HG03442 (cell line): ENCODE results near the gene CCDC126.
A peak's percentile ranks its signal among the peaks of the same experiment; 100 is the strongest.
"Not testable (repeated sequence)": the region's sequence is repeated elsewhere in the genome, so short reads cannot be mapped to it uniquely, and the experiment has no call there.

Experiments
- ATAC-seq: cut with Tn5 transposase; IDR thresholded peaks from one replicate; pipeline ENCODE4 v1.9.1; 2021; ENCODE audit warnings: mild to moderate bottlenecking, moderate library complexity; ENCODE audit not compliant: unreplicated experiment

The CCDC126 gene

GRCh38 chr7:23622506-23622925 lies 25.3 kb downstream of the CCDC126 start:
- no peak for ATAC-seq

GRCh38 chr7:23628370-23628769 lies 31.2 kb downstream of the CCDC126 start:
- ATAC-seq, result no peak

- no peak for ATAC-seq
Observed at GRCh38 chr7:23633417-23633816, 36.2 kb downstream of the CCDC126 start.

- no peak for ATAC-seq
Observed at GRCh38 chr7:23645822-23646221, 48.6 kb downstream of the CCDC126 start.

- ATAC-seq, result no peak
Observed at GRCh38 chr7:23653942-23654341, 56.8 kb downstream of the CCDC126 start.

- no peak for ATAC-seq
Observed at GRCh38 chr7:23654508-23654907, 57.3 kb downstream of the CCDC126 start.

DNA sequence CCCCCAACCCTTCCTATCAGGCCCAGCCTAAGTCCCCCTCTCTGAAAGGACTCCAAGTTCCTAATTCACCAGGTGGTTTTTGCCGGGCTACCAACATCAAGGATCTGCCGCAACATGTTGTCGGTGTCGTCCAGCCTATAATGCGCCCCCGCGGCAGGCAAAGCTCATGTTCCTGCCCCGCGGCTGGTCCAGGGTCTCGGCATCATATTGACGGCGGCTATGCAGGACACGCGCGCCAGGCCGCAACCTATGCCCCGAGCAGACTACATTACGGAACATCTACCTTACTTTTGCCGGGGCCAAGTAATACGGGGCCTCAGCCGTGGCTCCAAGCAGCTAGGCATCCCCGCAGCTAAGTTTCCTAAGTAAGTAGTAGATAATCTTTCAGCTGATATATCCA lies 58.3 kb downstream of the CCDC126 start:
- no peak for ATAC-seq

DNA sequence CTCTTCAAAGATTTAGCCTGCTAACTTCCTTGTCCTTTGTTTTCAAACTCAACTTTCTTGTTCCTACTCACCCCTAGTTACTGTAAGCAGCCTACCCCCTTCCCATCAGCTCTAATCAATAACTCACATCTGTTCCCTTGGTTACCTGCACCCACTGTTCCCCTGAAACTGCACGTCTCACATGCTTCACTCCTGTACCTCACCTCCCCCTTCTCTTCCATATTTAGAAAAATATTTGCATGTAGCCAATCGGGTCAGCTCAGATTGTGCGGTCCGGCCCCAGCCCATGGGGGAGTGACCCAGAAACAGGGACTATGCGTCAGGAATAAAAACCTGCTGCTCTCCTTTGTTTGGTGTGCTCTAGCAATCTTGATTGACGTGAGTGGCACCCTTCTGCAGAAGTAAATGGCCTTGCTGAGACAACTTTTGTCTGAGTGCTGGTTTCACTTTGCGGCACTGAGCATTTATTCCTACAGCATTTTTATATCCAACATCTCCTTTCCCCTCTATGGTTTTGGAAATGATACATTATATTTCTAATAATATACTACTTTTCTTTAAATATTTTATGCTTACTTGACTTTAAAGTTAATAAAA lies 61.7 kb downstream of the CCDC126 start:
- ATAC-seq, result no peak

DNA sequence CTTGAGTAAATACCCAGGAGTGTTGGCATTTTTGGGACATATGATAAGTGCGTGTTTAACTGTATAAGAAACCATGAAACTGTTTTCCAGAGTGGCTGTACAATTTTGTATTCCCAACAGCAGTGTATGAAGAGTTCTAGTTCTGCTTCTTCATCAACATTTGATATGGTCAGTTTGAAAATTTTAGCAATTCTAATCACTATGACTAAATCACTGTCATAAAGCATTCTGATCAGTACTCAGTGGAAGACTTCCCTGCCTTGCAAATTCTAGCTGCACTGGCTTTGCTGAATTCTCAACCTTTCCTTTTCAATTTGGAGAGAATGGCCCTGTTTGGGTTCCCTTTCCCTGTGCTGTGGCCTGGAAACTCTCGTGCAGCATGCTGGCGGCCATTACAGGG lies 64.2 kb downstream of the CCDC126 start:
- no peak for ATAC-seq

- ATAC-seq, result no peak
Observed at GRCh38 chr7:23662124-23662983, 65.2 kb downstream of the CCDC126 start.

- ATAC-seq, result no peak
Observed at GRCh38 chr7:23662984-23663313, 65.8 kb downstream of the CCDC126 start.

DNA sequence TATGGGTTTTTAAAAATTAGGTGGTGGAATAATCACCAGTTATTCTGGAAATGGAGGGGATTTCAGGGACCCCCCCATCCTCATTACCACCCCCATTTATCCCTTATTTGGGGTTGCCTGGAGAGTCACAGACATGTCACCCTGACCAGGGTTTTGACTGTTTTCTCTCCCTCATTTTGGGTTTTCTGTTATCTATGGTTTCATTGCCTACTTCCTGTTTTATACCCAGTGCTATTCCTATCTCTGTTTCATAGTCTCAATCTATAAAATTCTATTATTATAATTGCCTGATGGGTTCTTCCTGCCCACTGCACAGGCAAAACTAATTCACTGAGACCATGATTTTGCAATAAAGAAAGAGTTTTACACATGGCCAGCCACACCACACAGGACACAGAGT lies 66.9 kb downstream of the CCDC126 start:
- ATAC-seq, result no peak

- ATAC-seq, result no peak
Observed at GRCh38 chr7:23672033-23672432, 74.9 kb downstream of the CCDC126 start.

DNA sequence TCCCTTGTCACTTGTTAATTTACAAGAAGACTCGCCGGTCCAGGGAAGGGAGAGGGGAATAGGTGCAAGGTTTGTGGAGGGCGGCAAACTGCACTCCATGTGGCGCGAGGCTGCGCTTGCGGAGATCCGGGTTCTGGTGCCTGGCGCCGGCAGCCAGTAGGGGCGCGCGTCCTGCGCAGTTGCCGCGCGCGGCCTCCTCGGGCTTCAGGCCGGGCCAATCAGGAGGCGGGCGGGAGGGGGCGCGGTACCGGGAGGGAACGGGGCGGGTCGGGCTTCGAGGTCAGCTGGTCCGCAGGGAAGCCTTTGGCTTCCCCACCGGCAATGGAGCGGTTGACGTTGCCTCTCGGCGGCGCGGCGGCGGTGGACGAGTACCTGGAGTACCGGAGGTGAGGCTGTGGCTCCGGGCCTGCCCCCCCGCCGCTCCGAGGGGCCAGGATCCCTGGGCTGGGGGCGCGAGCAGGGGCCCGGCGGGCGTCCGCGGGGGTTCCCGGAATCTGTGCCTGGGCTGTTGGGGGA lies 82.8 kb downstream of the CCDC126 start, which contains the start of gene FAM221A:
Gene FAM221A, plus strand, starts transcription at position 302 of the 516 bp plus-strand sequence. Its CDS starts 20 bp downstream, at position 322.
- peak; percentile 93 for ATAC-seq

DNA sequence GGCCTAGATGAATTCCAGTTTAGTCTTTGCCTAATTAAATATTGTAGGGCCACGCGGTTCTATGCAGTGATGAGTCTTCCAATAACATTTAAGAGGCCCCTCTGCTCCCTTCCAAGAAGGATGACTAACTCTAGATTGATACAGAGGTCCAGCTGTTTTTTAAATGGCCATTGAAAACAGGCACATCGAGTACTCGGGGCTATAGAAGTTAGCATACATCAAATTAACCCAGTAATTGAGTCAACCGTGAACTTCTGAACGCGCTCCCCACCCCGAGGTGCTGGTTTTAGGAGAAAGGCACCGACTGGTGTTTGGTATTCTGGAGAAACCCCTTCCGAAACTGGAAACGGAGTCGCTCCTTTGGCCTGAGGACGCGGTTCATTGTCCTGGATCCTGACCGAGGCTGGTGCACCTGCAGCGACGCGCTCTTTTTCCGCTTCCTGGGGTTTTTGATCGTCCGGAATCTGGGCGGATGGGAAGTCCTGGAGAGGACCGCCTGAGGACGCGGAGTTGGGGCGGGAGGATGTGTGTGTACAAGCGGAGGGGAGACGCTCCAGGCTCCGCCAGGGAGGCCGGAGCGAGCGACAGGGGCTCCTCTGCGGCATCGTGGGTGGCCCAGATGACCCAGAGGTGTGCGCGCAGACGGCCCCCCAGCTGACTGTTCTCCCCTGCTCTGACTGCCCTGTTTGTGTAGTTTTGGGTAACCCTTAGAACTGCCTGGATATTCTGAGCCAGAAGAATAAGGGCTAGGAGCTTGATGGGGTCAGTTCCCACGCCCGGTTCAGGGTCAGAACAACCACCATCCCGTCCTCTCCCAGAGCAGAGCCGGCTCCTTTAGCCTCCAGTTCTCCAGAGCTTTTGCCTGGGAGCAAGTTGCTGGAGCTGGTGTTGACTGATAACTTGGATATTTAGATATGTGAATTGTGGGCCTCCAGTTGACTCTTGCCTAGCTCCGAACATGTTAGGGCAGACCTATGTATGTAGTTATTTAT lies 83.5 kb downstream of the CCDC126 start:
- peak; percentile 44 for ATAC-seq

DNA sequence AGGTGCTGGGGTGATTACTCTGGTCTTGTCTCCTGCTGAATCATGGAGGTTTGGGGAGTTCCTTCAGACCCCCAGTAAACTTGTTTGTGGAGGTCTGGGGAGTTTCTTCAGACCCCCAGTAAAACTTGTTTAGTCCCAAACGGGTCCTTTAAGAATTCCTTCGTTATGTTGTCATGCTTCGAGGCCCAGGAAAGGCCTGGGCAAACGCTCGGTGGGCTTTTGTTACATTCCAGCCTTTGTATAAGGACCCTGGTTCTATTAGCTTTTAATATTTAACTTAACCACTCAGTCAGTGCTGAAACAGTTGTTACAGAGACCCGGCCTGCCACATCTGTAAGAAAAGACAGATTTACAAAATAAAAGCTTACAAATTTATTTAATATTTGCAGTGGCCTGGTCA lies 86.9 kb downstream of the CCDC126 start:
- ATAC-seq, result not testable (repeated sequence)

- ATAC-seq, result no peak
Observed at GRCh38 chr7:23685731-23686130, 88.5 kb downstream of the CCDC126 start.

- ATAC-seq, result no peak
Observed at GRCh38 chr7:23687011-23687410, 89.8 kb downstream of the CCDC126 start.

- ATAC-seq, result no peak
Observed at GRCh38 chr7:23689165-23689564, 92.0 kb downstream of the CCDC126 start.

DNA sequence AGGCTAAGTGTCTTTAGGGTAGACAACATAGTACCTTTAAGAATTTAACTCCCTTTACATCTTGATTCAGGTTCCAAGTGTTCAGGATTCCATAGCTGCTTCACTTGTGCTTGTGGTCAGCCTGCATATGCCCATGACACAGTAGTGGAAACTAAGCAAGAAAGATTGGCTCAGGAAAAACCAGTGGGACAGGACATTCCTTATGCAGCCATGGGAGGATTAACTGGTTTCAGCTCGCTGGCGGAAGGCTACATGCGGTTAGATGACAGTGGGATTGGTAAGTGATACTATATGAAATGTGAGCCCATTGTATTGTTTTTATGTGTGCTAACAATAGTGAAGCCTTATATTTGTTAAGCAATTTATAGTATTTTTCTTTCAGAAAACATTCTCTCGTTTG lies 94.1 kb downstream of the CCDC126 start:
- ATAC-seq, result no peak

GRCh38 chr7:23693224-23693623 lies 96.0 kb downstream of the CCDC126 start:
- ATAC-seq, result no peak
